ENCODE results near the gene PRAF2. TPM values are rescaled to one million over a fixed set of nuclear protein-coding genes. Genes with fewer than 3 reads are reported as not detected.

Gene PRAF2
- total RNA-seq, 3 donors from 2014 or later, result 10.5 to 12.7 (median 11.4) TPM

GRCh38 chrX:49066278-49066677, 7.5 kb downstream of the PRAF2 start:
- H3K4me1 Mint-ChIP-seq (ENCODE audit: low read depth), result peaks cover under 1% of the 10 kb centered on the region
- no peak for ATAC-seq
- no peaks in the 10 kb centered on the region for H3K27me3 Mint-ChIP-seq (ENCODE audit: low read depth)
- no peaks in the 10 kb centered on the region for H3K36me3 Mint-ChIP-seq (ENCODE audit: insufficient read depth)
- no peak for DNase-seq
- H3K9me3 Mint-ChIP-seq, result no peaks in the 10 kb centered on the region
- H3K4me3 Mint-ChIP-seq, result no peak overlapping the region

- Mint-ChIP-seq H3K9me3 (no peaks in the 10 kb centered on the region), H3K36me3 (ENCODE audit: insufficient read depth) (no peaks in the 10 kb centered on the region), H3K4me3 (no peak overlapping the region), H3K4me1 (ENCODE audit: low read depth) (no peaks in the 10 kb centered on the region), H3K27me3 (ENCODE audit: low read depth) (no peaks in the 10 kb centered on the region)
- ATAC-seq, result no peak
- DNase-seq, result no peak
These were observed 9.1 kb downstream of the PRAF2 start for GRCh38 chrX:49064735-49065134.

- no peak overlapping the region for H3K4me3 Mint-ChIP-seq
- no peak for ATAC-seq
- H3K36me3 Mint-ChIP-seq (ENCODE audit: insufficient read depth), result no peaks in the 10 kb centered on the region
- DNase-seq, result no peak
- no peaks in the 10 kb centered on the region for H3K4me1 Mint-ChIP-seq (ENCODE audit: low read depth)
- no peaks in the 10 kb centered on the region for H3K9me3 Mint-ChIP-seq
- H3K27me3 Mint-ChIP-seq (ENCODE audit: low read depth), result no peaks in the 10 kb centered on the region
These were observed 9.5 kb downstream of the PRAF2 start for GRCh38 chrX:49064303-49064702.

GRCh38 chrX:49063715-49064114, 10.1 kb downstream of the PRAF2 start:
- H3K27me3 Mint-ChIP-seq (ENCODE audit: low read depth), result no peaks in the 10 kb centered on the region
- no peaks in the 10 kb centered on the region for H3K36me3 Mint-ChIP-seq (ENCODE audit: insufficient read depth)
- H3K4me3 Mint-ChIP-seq, result no peak overlapping the region
- H3K4me1 Mint-ChIP-seq (ENCODE audit: low read depth), result no peaks in the 10 kb centered on the region
- H3K9me3 Mint-ChIP-seq, result no peaks in the 10 kb centered on the region
- DNase-seq (no peak), ATAC-seq (no peak)

- Mint-ChIP-seq H3K27me3 (ENCODE audit: low read depth) (no peaks in the 10 kb centered on the region), H3K9me3 (no peaks in the 10 kb centered on the region), H3K4me3 (no peak overlapping the region), H3K4me1 (ENCODE audit: low read depth) (no peaks in the 10 kb centered on the region), H3K36me3 (ENCODE audit: insufficient read depth) (no peaks in the 10 kb centered on the region)
- no peak for DNase-seq
- ATAC-seq, result no peak
These were observed 11.9 kb downstream of the PRAF2 start for GRCh38 chrX:49061916-49062315.

- no peaks in the 10 kb centered on the region for H3K36me3 Mint-ChIP-seq (ENCODE audit: insufficient read depth)
- no peak overlapping the region for H3K4me3 Mint-ChIP-seq
- H3K27me3 Mint-ChIP-seq (ENCODE audit: low read depth), result no peaks in the 10 kb centered on the region
- DNase-seq (no peak), ATAC-seq (no peak)
- no peaks in the 10 kb centered on the region for H3K9me3 Mint-ChIP-seq
- H3K4me1 Mint-ChIP-seq (ENCODE audit: low read depth), result no peaks in the 10 kb centered on the region
These were observed 12.3 kb downstream of the PRAF2 start for GRCh38 chrX:49061490-49061889.

- H3K36me3 Mint-ChIP-seq (ENCODE audit: insufficient read depth), result no peaks in the 10 kb centered on the region
- H3K27me3 Mint-ChIP-seq (ENCODE audit: low read depth), result no peaks in the 10 kb centered on the region
- H3K4me3 Mint-ChIP-seq, result no peak overlapping the region
- ATAC-seq (no peak), DNase-seq (no peak)
- H3K4me1 Mint-ChIP-seq (ENCODE audit: low read depth), result no peaks in the 10 kb centered on the region
- H3K9me3 Mint-ChIP-seq, result no peaks in the 10 kb centered on the region
These were observed 12.9 kb downstream of the PRAF2 start for GRCh38 chrX:49060914-49061313.

- Mint-ChIP-seq H3K36me3 (ENCODE audit: insufficient read depth) (no peaks in the 10 kb centered on the region), H3K4me3 (no peak overlapping the region)
These were observed 14.1 kb downstream of the PRAF2 start for GRCh38 chrX:49059681-49060085.

GRCh38 chrX:49059201-49059600, 14.6 kb downstream of the PRAF2 start:
- ATAC-seq, result no peak

More at GRCh38 chrX:49059681-49060085, 14.1 kb downstream of the PRAF2 start:
- ATAC-seq (no peak), DNase-seq (no peak)
- H3K4me1 Mint-ChIP-seq (ENCODE audit: low read depth), result peaks cover 8% of the 10 kb centered on the region
- no peaks in the 10 kb centered on the region for H3K27me3 Mint-ChIP-seq (ENCODE audit: low read depth)
- no peaks in the 10 kb centered on the region for H3K9me3 Mint-ChIP-seq

GRCh38 chrX:49058794-49059193, 15.0 kb downstream of the PRAF2 start, which contains the start of gene CCDC120:
TSS of gene CCDC120 (plus strand) at chrX:49058999. CDS start at chrX:49062042, 3,043 bp downstream.
- no peak for ATAC-seq
- Mint-ChIP-seq H3K4me3 (no peak within 1 kb of the TSS), H3K9me3 (no peaks in the 10 kb centered on the region), H3K4me1 (ENCODE audit: low read depth) (peaks cover 16% of the 10 kb centered on the region), H3K27me3 (ENCODE audit: low read depth) (no peaks in the 10 kb centered on the region), H3K36me3 (ENCODE audit: insufficient read depth) (no peaks in the 10 kb centered on the region)
- DNase-seq, result no peak

More at GRCh38 chrX:49059201-49059600, 14.6 kb downstream of the PRAF2 start:
- H3K9me3 Mint-ChIP-seq, result no peaks in the 10 kb centered on the region
- H3K36me3 Mint-ChIP-seq (ENCODE audit: insufficient read depth), result no peaks in the 10 kb centered on the region
- peaks cover 13% of the 10 kb centered on the region for H3K4me1 Mint-ChIP-seq (ENCODE audit: low read depth)
- no peak for DNase-seq
- H3K27me3 Mint-ChIP-seq (ENCODE audit: low read depth), result no peaks in the 10 kb centered on the region
- no peak overlapping the region for H3K4me3 Mint-ChIP-seq

- H3K9me3 Mint-ChIP-seq, result no peaks in the 10 kb centered on the region
- DNase-seq, result no peak
- H3K4me1 Mint-ChIP-seq (ENCODE audit: low read depth), result peaks cover 24% of the 10 kb centered on the region
- no peak for ATAC-seq
- H3K36me3 Mint-ChIP-seq (ENCODE audit: insufficient read depth), result no peaks in the 10 kb centered on the region
- no peaks in the 10 kb centered on the region for H3K27me3 Mint-ChIP-seq (ENCODE audit: low read depth)
- H3K4me3 Mint-ChIP-seq, result peak overlapping the region; percentile 85
These were observed 19.6 kb downstream of the PRAF2 start for GRCh38 chrX:49054073-49054762.

GRCh38 chrX:49053223-49054072, 20.4 kb downstream of the PRAF2 start:
- DNase-seq (peak; percentile 58), ATAC-seq (peak; percentile 81 to 82)
- Mint-ChIP-seq H3K4me3 (peak overlapping the region; percentile 85), H3K36me3 (ENCODE audit: insufficient read depth) (no peaks in the 10 kb centered on the region), H3K9me3 (no peaks in the 10 kb centered on the region), H3K4me1 (ENCODE audit: low read depth) (peaks cover 24% of the 10 kb centered on the region), H3K27me3 (ENCODE audit: low read depth) (no peaks in the 10 kb centered on the region)

- peaks cover 35% of the 10 kb centered on the region for H3K4me1 Mint-ChIP-seq (ENCODE audit: low read depth)
- H3K36me3 Mint-ChIP-seq (ENCODE audit: insufficient read depth), result no peaks in the 10 kb centered on the region
- no peak for DNase-seq
- no peak for ATAC-seq
- no peaks in the 10 kb centered on the region for H3K27me3 Mint-ChIP-seq (ENCODE audit: low read depth)
- H3K9me3 Mint-ChIP-seq, result no peaks in the 10 kb centered on the region
- H3K4me3 Mint-ChIP-seq, result peak overlapping the region; percentile 91
These were observed 29.9 kb downstream of the PRAF2 start for GRCh38 chrX:49043987-49044281.

- Mint-ChIP-seq H3K27me3 (ENCODE audit: low read depth) (no peaks in the 10 kb centered on the region), H3K4me1 (ENCODE audit: low read depth) (peaks cover 36% of the 10 kb centered on the region), H3K4me3 (peak within 1 kb of the TSS; percentile 91), H3K9me3 (no peaks in the 10 kb centered on the region), H3K36me3 (ENCODE audit: insufficient read depth) (no peaks in the 10 kb centered on the region)
- ATAC-seq (peak; percentile 91 to 94), DNase-seq (peak; percentile 93)
These were observed 30.4 kb downstream of the PRAF2 start, which contains the start of gene TFE3 for GRCh38 chrX:49043220-49043986. TSS of gene TFE3 (minus strand) at chrX:49043357. CDS start at chrX:49043226, 131 bp downstream.
